ENCODE data around the gene RAB12.

RAB12 gene

DNA sequence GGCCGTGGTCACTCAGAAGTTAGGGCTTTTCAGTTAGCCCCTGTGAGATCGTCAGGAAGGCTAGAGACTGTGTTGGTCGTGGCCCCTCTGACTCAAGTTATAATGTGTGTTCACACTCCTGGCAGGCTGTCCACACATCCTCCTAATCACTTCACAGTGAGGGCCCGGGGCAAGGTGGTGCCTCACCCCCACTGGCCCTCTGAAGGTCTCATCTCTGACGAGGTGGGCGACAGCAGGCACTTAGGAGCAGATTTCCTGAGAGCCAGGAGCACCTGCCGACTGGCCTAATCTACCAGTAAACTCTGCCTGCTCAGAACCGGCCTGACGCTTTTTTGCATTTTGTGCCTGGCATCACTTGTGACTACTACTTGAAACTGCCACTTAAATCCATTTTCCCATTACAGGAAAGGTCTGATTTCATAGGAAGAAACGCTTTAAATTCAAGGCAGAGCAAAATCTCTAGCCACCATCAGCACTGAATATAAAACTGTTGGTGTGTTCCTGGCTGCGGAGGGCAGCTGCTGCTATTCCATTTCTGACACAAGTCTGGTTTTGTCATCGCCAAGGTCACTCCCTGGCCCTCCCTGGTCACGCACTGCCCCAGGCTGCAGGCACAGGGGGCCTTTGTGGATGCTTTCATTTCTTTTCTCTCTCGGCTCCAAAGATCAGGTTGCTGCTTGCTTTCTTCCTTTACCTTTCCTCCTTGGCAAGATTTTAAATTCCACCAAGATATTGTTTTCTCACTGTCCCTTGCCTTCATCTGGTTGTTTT lies 48.0 kb downstream of the RAB12 start:
- H3K27ac ChIP-seq: peak overlapping the region; percentile 55
- ChIA-PET CTCF (interaction anchor here (0.6 to 0.9 kb wide), 2 partner anchors 39 to 1265 kb away, joined by 5 to 8 read pairs; no protein-coding TSS in a partner anchor), POLR2A (ENCODE audit: low non-redundant PET) (no interaction called here)

GRCh38 chr18:8657873-8658470 lies 48.7 kb downstream of the RAB12 start:
- TF ChIP-seq, protein P1, sequence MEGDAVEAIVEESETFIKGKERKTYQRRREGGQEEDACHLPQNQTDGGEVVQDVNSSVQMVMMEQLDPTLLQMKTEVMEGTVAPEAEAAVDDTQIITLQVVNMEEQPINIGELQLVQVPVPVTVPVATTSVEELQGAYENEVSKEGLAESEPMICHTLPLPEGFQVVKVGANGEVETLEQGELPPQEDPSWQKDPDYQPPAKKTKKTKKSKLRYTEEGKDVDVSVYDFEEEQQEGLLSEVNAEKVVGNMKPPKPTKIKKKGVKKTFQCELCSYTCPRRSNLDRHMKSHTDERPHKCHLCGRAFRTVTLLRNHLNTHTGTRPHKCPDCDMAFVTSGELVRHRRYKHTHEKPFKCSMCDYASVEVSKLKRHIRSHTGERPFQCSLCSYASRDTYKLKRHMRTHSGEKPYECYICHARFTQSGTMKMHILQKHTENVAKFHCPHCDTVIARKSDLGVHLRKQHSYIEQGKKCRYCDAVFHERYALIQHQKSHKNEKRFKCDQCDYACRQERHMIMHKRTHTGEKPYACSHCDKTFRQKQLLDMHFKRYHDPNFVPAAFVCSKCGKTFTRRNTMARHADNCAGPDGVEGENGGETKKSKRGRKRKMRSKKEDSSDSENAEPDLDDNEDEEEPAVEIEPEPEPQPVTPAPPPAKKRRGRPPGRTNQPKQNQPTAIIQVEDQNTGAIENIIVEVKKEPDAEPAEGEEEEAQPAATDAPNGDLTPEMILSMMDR (conservative IDR thresholded peaks at IDR 0.05; ENCODE audit: low read depth): no peak
- H3K27ac ChIP-seq: peak overlapping the region; percentile 55
- no peak for DNase-seq (ENCODE audit: low spot score)
- CTCF ChIA-PET: interaction anchor here (0.6 to 0.9 kb wide), 3 partner anchors 38 to 347 kb away, joined by 3 to 8 read pairs (median 4); no protein-coding TSS in a partner anchor
- POLR2A ChIA-PET (ENCODE audit: low non-redundant PET): no interaction called here

More for the DNA sequence above, 48.0 kb downstream of the RAB12 start:
- DNase-seq (ENCODE audit: low spot score): no peak
- TF ChIP-seq, protein P1 (conservative IDR thresholded peaks at IDR 0.05; ENCODE audit: low read depth): no peak

GRCh38 chr18:8658858-8659485 lies 49.7 kb downstream of the RAB12 start:
- peak overlapping the region; percentile 12; the same call in 1 of the 2 replicates for H3K27ac ChIP-seq
- POLR2A ChIA-PET (ENCODE audit: low non-redundant PET): no interaction called here
- TF ChIP-seq, protein P1 (conservative IDR thresholded peaks at IDR 0.05; ENCODE audit: low read depth): no peak
- no peak for DNase-seq (ENCODE audit: low spot score)
- CTCF ChIA-PET: interaction anchor here (0.6 to 1.1 kb wide), 2 partner anchors 31 to 38 kb away, joined by 3 to 5 read pairs; no protein-coding TSS in a partner anchor

DNA sequence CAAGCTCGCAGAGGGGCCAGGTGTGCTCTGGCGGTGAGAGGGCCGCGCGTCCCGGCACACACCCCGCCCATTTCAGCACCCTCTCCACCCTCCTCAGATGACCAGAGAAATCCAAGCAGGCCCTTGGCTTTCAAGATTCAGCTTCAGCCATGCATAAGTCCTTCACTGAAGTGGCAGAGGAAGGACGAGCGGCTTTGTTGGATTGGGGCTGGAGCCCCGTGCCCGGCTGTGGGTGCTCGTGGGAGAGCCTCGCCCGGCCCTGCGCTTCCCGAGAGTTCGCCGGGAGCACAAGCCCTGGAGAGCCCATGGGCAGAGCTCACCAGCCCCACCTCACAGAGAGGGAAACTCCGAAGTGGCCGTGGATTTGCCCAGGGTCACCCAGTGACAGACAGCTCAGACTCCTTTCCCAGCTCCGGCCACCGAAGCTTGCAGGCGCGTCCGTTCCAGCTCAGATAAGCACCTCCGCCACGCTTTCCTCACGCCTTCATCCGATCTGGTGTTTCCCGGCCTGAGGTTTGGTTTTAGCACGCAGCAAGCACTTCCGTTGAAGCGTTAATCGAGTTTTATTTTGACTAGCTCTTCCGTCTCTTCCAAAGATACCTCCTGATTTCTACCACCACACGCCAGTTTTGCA lies 50.5 kb downstream of the RAB12 start:
- CTCF ChIA-PET: interaction anchor here (0.5 to 1.1 kb wide), 3 partner anchors 37 to 329 kb away, joined by 3 to 5 read pairs (median 3); no protein-coding TSS in a partner anchor
- TF ChIP-seq, protein P1 (conservative IDR thresholded peaks at IDR 0.05; ENCODE audit: low read depth): no peak
- peak overlapping the region; percentile 12; the same call in 1 of the 2 replicates for H3K27ac ChIP-seq
- POLR2A ChIA-PET (ENCODE audit: low non-redundant PET): no interaction called here
- no peak for DNase-seq (ENCODE audit: low spot score)

DNA sequence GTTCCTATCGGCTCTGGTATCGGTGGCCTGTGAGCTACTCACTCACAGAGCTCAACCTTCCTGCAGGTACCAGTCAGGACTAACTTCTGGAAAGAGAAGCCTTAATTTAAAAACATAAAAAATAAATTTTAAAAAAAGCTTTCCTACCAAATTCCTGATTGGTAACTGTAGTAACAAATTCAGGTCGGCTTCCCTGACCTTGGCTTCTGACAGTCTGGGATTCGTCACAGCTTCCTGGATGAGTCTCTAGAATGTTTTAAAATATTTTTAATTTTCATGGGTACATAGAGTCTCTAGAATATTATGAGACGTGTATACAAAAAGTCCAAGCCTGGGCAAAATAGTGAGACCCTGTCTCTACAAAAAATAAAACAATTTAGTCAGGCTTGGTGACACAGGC lies 51.1 kb downstream of the RAB12 start:
- no peak overlapping the region for H3K27ac ChIP-seq
- DNase-seq (ENCODE audit: low spot score): no peak
- ChIA-PET POLR2A (ENCODE audit: low non-redundant PET) (no interaction called here), CTCF (interaction anchor here (0.5 to 1.0 kb wide), 2 partner anchors 327 to 329 kb away, joined by 3 read pairs; no protein-coding TSS in a partner anchor)
- TF ChIP-seq, protein P1 (conservative IDR thresholded peaks at IDR 0.05; ENCODE audit: low read depth): no peak

All from RWPE1 (cell line).